Panc1 (cell line): ENCODE measurements around the gene SETX. TPM values are rescaled to one million over a fixed set of nuclear protein-coding genes. Genes with fewer than 3 reads are reported as not detected.

Experiments used
- ATAC-seq: fragments of 200-7000 bp; cut with Tn5 transposase; 2 replicates; pipeline ENCODE4 v1.9.1; 2020; ENCODE audit warnings: mild to moderate bottlenecking, moderate library complexity
- BruUV-seq: library from RNA; stranded (reverse); fragments of 400-500 nt; replicated peaks from 2 replicates; lab custom pipeline; 2021; lab: Mats Ljungman, UMichigan
- CTCF ChIA-PET: fragments of 300-600 bp; sonication (Branson Sonifier 250); formaldehyde crosslinking; loops from one replicate; lab custom pipeline; 2022; ENCODE audit warnings: antibody characterized with exemption; lab: Charles Lee
- POLR2A ChIA-PET: fragments of 300-600 bp; sonication (Branson Sonifier 250); formaldehyde crosslinking; loops from one replicate; lab custom pipeline; 2022; ENCODE audit warnings: antibody characterized with exemption; lab: Charles Lee
- DNase-seq: peaks from one replicate; pipeline ENCODE4 v3.0.0-alpha.2; 2010; ENCODE audit warnings: low read depth, low spot score
- H3K27ac ChIP-seq: 2 replicates; pipeline ENCODE4 v1.5.1; 2011; ENCODE audit warnings: mild to moderate bottlenecking, low read length, inconsistent platforms
- H3K27me3 ChIP-seq: fragments of 200-500 bp; sonication (Bioruptor generic); 2 replicates; pipeline ENCODE4 v1.6.0; 2014; ENCODE audit warnings: low read length, inconsistent platforms; ENCODE audit not compliant: control insufficient read depth, insufficient read depth
- H3K36me3 ChIP-seq: fragments of 200-500 bp; sonication (Bioruptor generic); 2 replicates; pipeline ENCODE4 v1.5.1; 2014; ENCODE audit warnings: inconsistent platforms, mild to moderate bottlenecking, low read length, moderate library complexity; ENCODE audit not compliant: control insufficient read depth, insufficient read depth
- H3K4me1 ChIP-seq: 2 replicates; pipeline ENCODE4 v1.5.1; 2011; ENCODE audit warnings: inconsistent platforms, mild to moderate bottlenecking, low read length, moderate library complexity; ENCODE audit not compliant: control insufficient read depth, insufficient read depth
- H3K4me3 ChIP-seq, 2 experiments: 2 replicates each; pipeline ENCODE4 v1.5.1; 2011 to 2012; ENCODE audit warnings: low read depth in 2 of 2, low read length in 2 of 2, mild to moderate bottlenecking in 2 of 2, inconsistent platforms in 1 of 2, moderate library complexity in 1 of 2
- H3K9me3 ChIP-seq: fragments of 200-500 bp; sonication (Bioruptor generic); 2 replicates; pipeline ENCODE4 v1.5.1; 2014; ENCODE audit warnings: low read depth, mild to moderate bottlenecking, inconsistent platforms, low read length, moderate library complexity; ENCODE audit not compliant: control insufficient read depth, insufficient read depth
- CTCF ChIP-seq: fragments of 450-650 bp; IDR thresholded peaks from 2 replicates; pipeline ENCODE4 v1.5.1; 2017; ENCODE audit warnings: mild to moderate bottlenecking
- POLR2AphosphoS5 ChIP-seq: IDR thresholded peaks from 2 replicates; pipeline ENCODE4 v1.6.1; 2012; ENCODE audit warnings: mild to moderate bottlenecking, low read depth, low read length, moderate library complexity
- SIN3A ChIP-seq: IDR thresholded peaks from 2 replicates; pipeline ENCODE4 v1.6.1; 2012; ENCODE audit warnings: low read depth, mild to moderate bottlenecking, low read length, moderate library complexity, borderline replicate concordance; ENCODE audit not compliant: insufficient read depth
- TCF7L2 ChIP-seq: IDR thresholded peaks from 2 replicates; pipeline ENCODE4 v1.6.1; 2011; ENCODE audit warnings: mild to moderate bottlenecking, low read depth, low read length, inconsistent platforms
- in situ Hi-C: cut with HindIII; loops from 2 replicates; pipeline ENCODE4 v1.10.0; 2016; ENCODE audit warnings: low sequenced_read_pairs, low pct_unique_long_range_greater_than_20kb
- intact Hi-C: fragments of 100-400 bp; cut with micrococcal nuclease; formaldehyde crosslinking; loops from one replicate; pipeline ENCODE4 v1.10.0; 2022; ENCODE audit not compliant: unreplicated experiment
- total RNA-seq: library from RNA; stranded (reverse); gene quantifications from one replicate; pipeline ENCODE4 v1.2.1, GENCODE V29; 2021; ENCODE audit not compliant: unreplicated experiment
- TF ChIP-seq, protein P1 (sequence below), 2 experiments: IDR thresholded peaks; 2 replicates each; pipeline ENCODE4 v1.6.1; 2011 to 2012; ENCODE audit warnings: low read depth in 2 of 2, control low read depth in 1 of 2, low read length in 1 of 2, mild to moderate bottlenecking in 1 of 2, moderate library complexity in 1 of 2; ENCODE audit not compliant: insufficient read depth in 1 of 2

The SETX gene
- total RNA-seq, 1 experiment from 2014 or later, result 28.1 TPM

DNA sequence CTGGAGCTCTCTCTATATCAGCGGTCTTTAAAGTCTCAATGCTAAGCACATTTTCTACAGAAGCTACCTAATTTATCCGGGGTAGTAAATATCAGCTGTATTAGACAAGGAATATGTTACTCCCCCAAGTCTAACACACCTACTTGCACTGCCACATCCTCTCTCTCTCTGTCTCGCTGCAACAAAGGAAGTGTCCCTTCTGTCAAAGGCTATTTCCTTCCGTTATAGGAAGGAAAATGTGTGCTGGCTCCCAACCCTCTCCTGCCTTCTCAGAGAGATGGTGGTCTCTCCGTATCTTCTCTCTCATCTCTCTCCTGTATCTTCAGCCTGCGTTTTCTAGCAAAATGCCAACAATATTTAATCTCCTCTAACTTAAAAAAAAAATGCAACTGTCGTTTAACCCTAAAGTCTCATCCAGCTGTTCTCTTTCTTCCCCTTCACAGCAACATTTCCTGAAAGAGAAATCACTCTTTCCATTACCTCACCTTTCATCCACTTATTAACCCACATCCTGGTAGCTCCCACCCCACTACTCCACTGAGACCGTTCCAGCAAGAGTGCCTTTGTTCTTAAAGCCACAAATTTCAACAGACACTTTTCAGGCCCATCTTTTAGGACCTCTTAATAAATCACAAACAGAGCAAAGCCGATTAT lies 49.6 kb upstream of the SETX start:
- TSS peak; percentile 42 for BruUV-seq

GRCh38 chr9:132401824-132402223 lies 47.0 kb upstream of the SETX start:
- CTCF ChIA-PET, result no interaction called here
- H3K27ac ChIP-seq, result no peak overlapping the region
- H3K36me3 ChIP-seq, result peaks cover 4% of the 10 kb centered on the region
- H3K4me1 ChIP-seq, result peaks cover 6% of the 10 kb centered on the region; the same call in 1 of the 2 replicates
- in situ Hi-C loops, result no loop called here
- ATAC-seq (no peak), DNase-seq (no peak)
- no TSS peak for BruUV-seq
- H3K9me3 ChIP-seq, result no peaks in the 10 kb centered on the region
- TF ChIP-seq SIN3A (no peak), POLR2AphosphoS5 (no peak), TCF7L2 (no peak), CTCF (no peak)
- TF ChIP-seq, protein P1, sequence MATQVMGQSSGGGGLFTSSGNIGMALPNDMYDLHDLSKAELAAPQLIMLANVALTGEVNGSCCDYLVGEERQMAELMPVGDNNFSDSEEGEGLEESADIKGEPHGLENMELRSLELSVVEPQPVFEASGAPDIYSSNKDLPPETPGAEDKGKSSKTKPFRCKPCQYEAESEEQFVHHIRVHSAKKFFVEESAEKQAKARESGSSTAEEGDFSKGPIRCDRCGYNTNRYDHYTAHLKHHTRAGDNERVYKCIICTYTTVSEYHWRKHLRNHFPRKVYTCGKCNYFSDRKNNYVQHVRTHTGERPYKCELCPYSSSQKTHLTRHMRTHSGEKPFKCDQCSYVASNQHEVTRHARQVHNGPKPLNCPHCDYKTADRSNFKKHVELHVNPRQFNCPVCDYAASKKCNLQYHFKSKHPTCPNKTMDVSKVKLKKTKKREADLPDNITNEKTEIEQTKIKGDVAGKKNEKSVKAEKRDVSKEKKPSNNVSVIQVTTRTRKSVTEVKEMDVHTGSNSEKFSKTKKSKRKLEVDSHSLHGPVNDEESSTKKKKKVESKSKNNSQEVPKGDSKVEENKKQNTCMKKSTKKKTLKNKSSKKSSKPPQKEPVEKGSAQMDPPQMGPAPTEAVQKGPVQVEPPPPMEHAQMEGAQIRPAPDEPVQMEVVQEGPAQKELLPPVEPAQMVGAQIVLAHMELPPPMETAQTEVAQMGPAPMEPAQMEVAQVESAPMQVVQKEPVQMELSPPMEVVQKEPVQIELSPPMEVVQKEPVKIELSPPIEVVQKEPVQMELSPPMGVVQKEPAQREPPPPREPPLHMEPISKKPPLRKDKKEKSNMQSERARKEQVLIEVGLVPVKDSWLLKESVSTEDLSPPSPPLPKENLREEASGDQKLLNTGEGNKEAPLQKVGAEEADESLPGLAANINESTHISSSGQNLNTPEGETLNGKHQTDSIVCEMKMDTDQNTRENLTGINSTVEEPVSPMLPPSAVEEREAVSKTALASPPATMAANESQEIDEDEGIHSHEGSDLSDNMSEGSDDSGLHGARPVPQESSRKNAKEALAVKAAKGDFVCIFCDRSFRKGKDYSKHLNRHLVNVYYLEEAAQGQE (IDR thresholded peaks at IDR 0.05; ENCODE audit: insufficient read depth in 1 of 2, low read depth in 2 of 2, low read length in 1 of 2), result no peak
- no peak overlapping the region for H3K4me3 ChIP-seq
- no peaks in the 10 kb centered on the region for H3K27me3 ChIP-seq
- intact Hi-C loops, result no loop called here
- POLR2A ChIA-PET, result no interaction called here

More for the DNA sequence above, 49.6 kb upstream of the SETX start:
- no peak for DNase-seq
- intact Hi-C loops (no loop called here), in situ Hi-C loops (no loop called here)
- H3K9me3 ChIP-seq, result no peaks in the 10 kb centered on the region
- CTCF ChIA-PET, result no interaction called here
- H3K4me1 ChIP-seq, result peaks cover 6% of the 10 kb centered on the region; the same call in 1 of the 2 replicates
- peaks cover 4% of the 10 kb centered on the region for H3K36me3 ChIP-seq
- no peak overlapping the region for H3K4me3 ChIP-seq
- ATAC-seq, result no peak
- POLR2A ChIA-PET, result no interaction called here
- TF ChIP-seq, protein P1 (IDR thresholded peaks at IDR 0.05; ENCODE audit: insufficient read depth in 1 of 2, low read depth in 2 of 2, low read length in 1 of 2), result no peak
- TF ChIP-seq SIN3A, result no peak
- no peak for TF ChIP-seq CTCF
- no peak for TF ChIP-seq TCF7L2
- TF ChIP-seq POLR2AphosphoS5, result no peak
- no peak overlapping the region for H3K27ac ChIP-seq
- H3K27me3 ChIP-seq, result no peaks in the 10 kb centered on the region
